IMR-90 (cell line): Measurements from ENCODE around the gene COL4A2. TPM values are rescaled to one million over a fixed set of nuclear protein-coding genes. Genes with fewer than 3 reads are reported as not detected.

Experiments
- ATAC-seq: fragments of 200-7000 bp; cut with Tn5 transposase; 2 replicates; pipeline ENCODE4 v1.9.1; 2020; ENCODE audit warnings: low read depth, mild to moderate bottlenecking, moderate library complexity
- BruUV-seq: library from RNA; stranded (reverse); fragments of 400-500 nt; replicated peaks from 2 replicates; lab custom pipeline; 2021; lab: Mats Ljungman, UMichigan
- CTCF ChIA-PET: fragments of 300-600 bp; formaldehyde crosslinking; extraction: SDS; loops from one replicate; lab custom pipeline; 2021; ENCODE audit warnings: antibody characterized with exemption; lab: Yijun Ruan, JAX
- POLR2A ChIA-PET: fragments of 300-600 bp; sonication (Branson Sonifier 250); formaldehyde crosslinking; loops from one replicate; lab custom pipeline; 2022; ENCODE audit warnings: antibody characterized with exemption; ENCODE audit not compliant: unreplicated experiment; lab: Charles Lee
- DNase-seq: peaks from one replicate; pipeline ENCODE4 v3.0.0; 2013
- H2AFZ ChIP-seq: replicated peaks from 2 replicates; pipeline ENCODE3; 2013; ENCODE audit warnings: low read length, mild to moderate bottlenecking; ENCODE audit not compliant: poor library complexity
- H2AK5ac ChIP-seq: 2 replicates; pipeline ENCODE4 v1.6.1; 2013; ENCODE audit warnings: low read depth, low read length, inconsistent platforms
- H2AK9ac ChIP-seq: replicated peaks from 2 replicates; pipeline ENCODE3; 2013; ENCODE audit warnings: mild to moderate bottlenecking, low read depth, low read length, moderate library complexity; ENCODE audit not compliant: poor library complexity
- H2BK120ac ChIP-seq: 2 replicates; pipeline ENCODE4 v1.6.1; 2013; ENCODE audit warnings: low read depth, low read length, inconsistent platforms
- H2BK15ac ChIP-seq: 3 replicates; pipeline ENCODE4 v1.6.1; 2013; ENCODE audit warnings: low read depth, low read length, inconsistent platforms
- H2BK20ac ChIP-seq: 2 replicates; pipeline ENCODE4 v1.6.1; 2013; ENCODE audit warnings: low read depth, mild to moderate bottlenecking, inconsistent platforms, low read length, moderate library complexity
- H2BK5ac ChIP-seq: 2 replicates; pipeline ENCODE4 v1.6.1; 2013; ENCODE audit warnings: mild to moderate bottlenecking, low read depth, low read length, inconsistent platforms; ENCODE audit not compliant: poor library complexity, severe bottlenecking
- H3K14ac ChIP-seq: replicated peaks from 2 replicates; pipeline ENCODE4 v1.6.1; 2013; ENCODE audit warnings: low read depth, low read length, inconsistent platforms
- H3K18ac ChIP-seq: 2 replicates; pipeline ENCODE4 v1.6.1; 2013; ENCODE audit warnings: low read depth, low read length, control low read depth
- H3K23ac ChIP-seq: 2 replicates; pipeline ENCODE4 v1.6.1; 2013; ENCODE audit warnings: low read depth, low read length, inconsistent platforms
- H3K27ac ChIP-seq: 2 replicates; pipeline ENCODE4 v1.5.1; 2013; ENCODE audit warnings: mild to moderate bottlenecking, control low read depth, low read length; ENCODE audit not compliant: insufficient read depth
- H3K27me3 ChIP-seq: 2 replicates; pipeline ENCODE4 v1.6.1; 2013; ENCODE audit warnings: low read length; ENCODE audit not compliant: control insufficient read depth, insufficient read depth
- H3K36me3 ChIP-seq: 2 replicates; pipeline ENCODE4 v1.6.1; 2013; ENCODE audit warnings: low read length, mixed read lengths; ENCODE audit not compliant: control insufficient read depth, insufficient read depth
- H3K4ac ChIP-seq: 2 replicates; pipeline ENCODE4 v1.6.1; 2013; ENCODE audit warnings: low read depth, low read length, inconsistent platforms
- H3K4me1 ChIP-seq: 2 replicates; pipeline ENCODE4 v1.6.1; 2013; ENCODE audit warnings: low read length, mixed read lengths; ENCODE audit not compliant: control insufficient read depth, insufficient read depth
- H3K4me2 ChIP-seq: 2 replicates; pipeline ENCODE4 v1.6.1; 2013; ENCODE audit warnings: low read depth, mild to moderate bottlenecking, control low read depth, low read length, moderate library complexity
- H3K4me3 ChIP-seq: 2 replicates; pipeline ENCODE4 v1.5.1; 2013; ENCODE audit warnings: low read depth, mild to moderate bottlenecking, control low read depth, low read length, moderate library complexity; ENCODE audit not compliant: insufficient read depth
- H3K56ac ChIP-seq: 2 replicates; pipeline ENCODE4 v1.6.1; 2013; ENCODE audit warnings: low read length, inconsistent platforms; ENCODE audit not compliant: insufficient read depth; ENCODE audit errors: extremely low read depth
- H3K79me1 ChIP-seq, 2 experiments: 2 replicates each; pipeline ENCODE4 v1.6.1; 2013; ENCODE audit warnings: low read length in 2 of 2, inconsistent platforms in 1 of 2, low read depth in 1 of 2
- H3K9ac ChIP-seq: 2 replicates; pipeline ENCODE4 v1.6.1; 2013; ENCODE audit warnings: low read depth, low read length, control low read depth
- H3K9me1 ChIP-seq: 2 replicates; pipeline ENCODE4 v1.6.1; 2013; ENCODE audit warnings: low read length, inconsistent platforms; ENCODE audit not compliant: insufficient read depth
- H3K9me3 ChIP-seq: 2 replicates; pipeline ENCODE4 v1.6.1; 2013; ENCODE audit warnings: low read length; ENCODE audit not compliant: control insufficient read depth, insufficient read depth
- H4K20me1 ChIP-seq: 2 replicates; pipeline ENCODE4 v1.6.1; 2013; ENCODE audit warnings: low read length, inconsistent platforms; ENCODE audit not compliant: insufficient read depth
- H4K5ac ChIP-seq: 2 replicates; pipeline ENCODE4 v1.6.1; 2013; ENCODE audit warnings: mild to moderate bottlenecking, low read depth, low read length, control low read depth
- H4K8ac ChIP-seq, 2 experiments: 2 replicates each; pipeline ENCODE4 v1.6.1; 2013; ENCODE audit warnings: low read depth in 2 of 2, low read length in 2 of 2, control low read depth in 1 of 2, inconsistent platforms in 1 of 2
- H4K91ac ChIP-seq: 2 replicates; pipeline ENCODE4 v1.6.1; 2013; ENCODE audit warnings: low read depth, low read length, inconsistent platforms; ENCODE audit not compliant: insufficient read depth
- CEBPB ChIP-seq: IDR thresholded peaks from 2 replicates; pipeline ENCODE4 v1.6.1; 2012; ENCODE audit warnings: low read depth, low read length, improper control_type of control experiment
- CHD1 ChIP-seq: IDR thresholded peaks from 2 replicates; pipeline ENCODE4 v1.6.1; 2012; ENCODE audit warnings: low read depth, low read length, improper control_type of control experiment
- CTCF ChIP-seq: conservative IDR thresholded peaks from 2 replicates; pipeline ENCODE4 v1.5.1; 2012; ENCODE audit warnings: mild to moderate bottlenecking, low read depth, low read length, improper control_type of control experiment
- ELK1 ChIP-seq: fragments of 150-350 bp; IDR thresholded peaks from 2 replicates; pipeline ENCODE4 v1.6.1; 2016; ENCODE audit warnings: low read depth, mild to moderate bottlenecking, low read length, moderate library complexity, borderline replicate concordance
- MAFK ChIP-seq: IDR thresholded peaks from 2 replicates; pipeline ENCODE4 v1.6.1; 2012; ENCODE audit warnings: low read depth, low read length, improper control_type of control experiment
- MAZ ChIP-seq: IDR thresholded peaks from 2 replicates; pipeline ENCODE4 v1.6.1; 2012; ENCODE audit warnings: low read depth, mild to moderate bottlenecking, low read length, improper control_type of control experiment, moderate library complexity, borderline replicate concordance
- MXI1 ChIP-seq: IDR thresholded peaks from 2 replicates; pipeline ENCODE4 v1.6.1; 2012; ENCODE audit warnings: low read depth, mild to moderate bottlenecking, low read length, moderate library complexity, borderline replicate concordance
- NFE2L2 ChIP-seq: fragments of 150-350 bp; IDR thresholded peaks from 2 replicates; pipeline ENCODE4 v1.6.1; 2016; ENCODE audit warnings: low read depth, mild to moderate bottlenecking, low read length
- POLR2A ChIP-seq: IDR thresholded peaks from 2 replicates; pipeline ENCODE4 v1.6.1; 2012; ENCODE audit warnings: mild to moderate bottlenecking, low read depth, low read length
- RAD21 ChIP-seq: IDR thresholded peaks from 2 replicates; pipeline ENCODE4 v1.6.1; 2012; ENCODE audit warnings: low read length, improper control_type of control experiment
- RCOR1 ChIP-seq: IDR thresholded peaks from 2 replicates; pipeline ENCODE4 v1.6.1; 2012; ENCODE audit warnings: mild to moderate bottlenecking, low read length, improper control_type of control experiment; ENCODE audit not compliant: insufficient replicate concordance
- RFX5 ChIP-seq: IDR thresholded peaks from 2 replicates; pipeline ENCODE4 v1.8.0; 2012; ENCODE audit warnings: low read depth, mild to moderate bottlenecking, low read length, moderate library complexity
- USF2 ChIP-seq: fragments of 150-350 bp; IDR thresholded peaks from 2 replicates; pipeline ENCODE4 v1.6.1; 2017; ENCODE audit warnings: mild to moderate bottlenecking, antibody characterized with exemption, low read length, low read depth
- WGBS, 2 experiments: methylation state at CpG; one replicate each; pipeline versions ENCODE4 v1.1.5 to v1.1.7; 2013; ENCODE audit warnings: missing lambda C conversion rate in 2 of 2; ENCODE audit not compliant: insufficient read length in 1 of 2; ENCODE audit errors: extremely low coverage in 2 of 2; 5-methylcytosine and 5-hydroxymethylcytosine counted together
- dilution Hi-C: fragments of 300-500 bp; cut with HindIII; formaldehyde crosslinking; loops from one replicate; pipeline ENCODE4 v1.14.3; 2018; ENCODE audit warnings: low sequenced_read_pairs; ENCODE audit not compliant: unreplicated experiment
- in situ Hi-C: fragments of 300-500 bp; cut with MboI; formaldehyde crosslinking; loops from 3 replicates; pipeline ENCODE4 v1.14.3; 2019; ENCODE audit warnings: low sequenced_read_pairs, inconsistent platforms, mixed read lengths
- intact Hi-C: fragments of 100-400 bp; cut with micrococcal nuclease; formaldehyde crosslinking; loops from 2 replicates; pipeline ENCODE4 v1.10.0; 2022
- polyA plus RNA-seq, 3 experiments: library from polyadenylated mRNA; depleted of rRNA; stranded (reverse); fragments of >200 nt; gene quantifications; 2 replicates each; pipeline ENCODE4 v1.2.3, GENCODE V29; 2012; ENCODE audit warnings: low replicate concordance in 1 of 3
- total RNA-seq: library from RNA; depleted of rRNA; stranded (reverse); fragments of >200 nt; gene quantifications from 2 replicates; pipeline ENCODE4 v1.2.3, GENCODE V29; 2012

The COL4A2 gene
- total and polyA plus RNA-seq, 2 of the 4 experiments (the other 2 are of a cell fraction), result 90.7 to 457 TPM

GRCh38 chr13:110347535-110348308 is 40.6 kb downstream of the COL4A2 start:
- Histone ChIP-seq H2AFZ (peak overlapping the region; percentile 50), H3K79me1 (peaks cover 54 to 95% of the 10 kb centered on the region in 2 experiments)
- TF ChIP-seq CTCF, result no peak
- no peak for TF ChIP-seq POLR2A
- TF ChIP-seq RCOR1, result no peak
- TF ChIP-seq RFX5, result no peak
- no peak for TF ChIP-seq ELK1
- peak; percentile 60; the same call in 1 of the 2 replicates for TF ChIP-seq NFE2L2
- no peak; the same call in 1 of the 2 replicates for TF ChIP-seq MAFK
- no peak for TF ChIP-seq MXI1
- TF ChIP-seq RAD21, result peak; percentile 10; the same call in 1 of the 2 replicates
- TF ChIP-seq CHD1, result no peak
- TF ChIP-seq MAZ, result peak; percentile 55; the same call in 1 of the 2 replicates
- no peak for TF ChIP-seq USF2
- TF ChIP-seq CEBPB, result peak; percentile 83

More at GRCh38 chr13:110347535-110348308, 40.6 kb downstream of the COL4A2 start:
- H3K4ac ChIP-seq, result peak overlapping the region; percentile 67
- peak overlapping the region; percentile 1; a peak in 3 of 4 replicates for H4K8ac ChIP-seq
- peak; percentile 82 for ATAC-seq
- in situ Hi-C loops, result no loop called here
- peak overlapping the region; percentile 2; the same call in 1 of the 2 replicates for H3K4me2 ChIP-seq
- peak overlapping the region; percentile 44; the same call in 1 of the 2 replicates for H3K18ac ChIP-seq
- ChIA-PET POLR2A (interaction anchor here (0.7 to 1.0 kb wide), 2 partner anchors 41 to 45 kb away, joined by 3 to 4 read pairs; partner anchors contain the start of genes COL4A1 and COL4A2), CTCF (interaction anchor here (0.6 to 1.1 kb wide), 4 partner anchors 73 to 1142 kb away, joined by 3 to 4 read pairs (median 4); no protein-coding TSS in a partner anchor)
- no peak overlapping the region for H3K4me3 ChIP-seq
- no TSS peak for BruUV-seq
- H2AK5ac ChIP-seq, result peak overlapping the region; percentile 88
- 26% methylated on average over 10 of the region's 18 CpGs; no CpG with 5 or more reads in 1 of the 2 experiments for WGBS, 2 experiments
- no peak overlapping the region for H2AK9ac ChIP-seq
- peak overlapping the region; percentile 14 for H3K14ac ChIP-seq
- H3K9me1 ChIP-seq, result peaks cover 58% of the 10 kb centered on the region
- intact Hi-C loops, result no loop called here
- H4K20me1 ChIP-seq, result peaks cover 57% of the 10 kb centered on the region
- H3K36me3 ChIP-seq, result peaks cover 25% of the 10 kb centered on the region
- DNase-seq, result peak; percentile 90
- H3K27ac ChIP-seq, result peak overlapping the region; percentile 31
- 0 out of 2 replicates have a peak overlapping the region, but pooled peaks have one; percentile 5 for H4K5ac ChIP-seq
- peaks cover 21% of the 10 kb centered on the region for H3K4me1 ChIP-seq
- no peaks in the 10 kb centered on the region for H3K9me3 ChIP-seq
- dilution Hi-C loops, result no loop called here
- peak overlapping the region; percentile 4; the same call in 2 of the 3 replicates for H2BK15ac ChIP-seq
- no peak overlapping the region for H3K9ac ChIP-seq
- H3K23ac ChIP-seq, result peak overlapping the region; percentile 48
- H2BK5ac ChIP-seq, result peak overlapping the region; percentile 56
- H2BK120ac ChIP-seq, result peak overlapping the region; percentile 33
- H2BK20ac ChIP-seq, result peak overlapping the region; percentile 38
- peak overlapping the region; percentile 55 for H4K91ac ChIP-seq
- 0 out of 2 replicates have a peak overlapping the region, but pooled peaks have one; percentile 23 for H3K56ac ChIP-seq
- H3K27me3 ChIP-seq, result no peaks in the 10 kb centered on the region
